Body of pancreas (tissue), 4 donors: Measurements from ENCODE around the gene CACNG5.

Experiments
- POLR2A ChIP-seq, 3 donors: fragments of 450-650 bp; IDR thresholded peaks; one replicate each; pipeline ENCODE4 v1.6.1; 2016; ENCODE audit warnings: antibody characterized with exemption in 3 of 3, mild to moderate bottlenecking in 2 of 3
- TF ChIP-seq, protein P1 (sequence below), 7 experiments: fragments of 450-650 bp in 4 of 7; fragments of 200-600 bp in 3 of 7; sonication (generic) in 3 of 7; IDR thresholded peaks; one replicate each; pipeline ENCODE4 v1.5.1; 2016 to 2019; ENCODE audit warnings: antibody characterized with exemption in 7 of 7

DNA sequence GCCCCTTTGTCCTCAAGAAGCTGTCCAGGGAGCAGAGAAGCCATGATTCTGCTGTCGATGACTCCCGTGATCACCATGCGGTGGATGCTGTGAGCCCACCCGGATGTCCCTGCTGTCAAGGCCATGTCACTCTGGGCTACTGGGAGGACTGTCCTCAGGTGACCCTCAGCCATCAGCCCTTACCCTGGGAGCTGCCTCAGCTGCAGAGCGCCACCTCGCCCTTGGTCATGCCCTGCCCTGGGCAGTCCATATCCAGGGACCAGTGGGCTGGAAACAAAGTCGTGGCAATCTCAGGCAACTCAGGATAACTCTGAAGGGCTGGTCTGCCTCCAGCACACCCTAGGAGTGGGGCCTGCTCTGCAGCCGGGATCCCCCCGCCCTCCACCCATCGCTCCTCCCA, 63.6 kb downstream of the CACNG5 start:
- TF ChIP-seq, protein P1, sequence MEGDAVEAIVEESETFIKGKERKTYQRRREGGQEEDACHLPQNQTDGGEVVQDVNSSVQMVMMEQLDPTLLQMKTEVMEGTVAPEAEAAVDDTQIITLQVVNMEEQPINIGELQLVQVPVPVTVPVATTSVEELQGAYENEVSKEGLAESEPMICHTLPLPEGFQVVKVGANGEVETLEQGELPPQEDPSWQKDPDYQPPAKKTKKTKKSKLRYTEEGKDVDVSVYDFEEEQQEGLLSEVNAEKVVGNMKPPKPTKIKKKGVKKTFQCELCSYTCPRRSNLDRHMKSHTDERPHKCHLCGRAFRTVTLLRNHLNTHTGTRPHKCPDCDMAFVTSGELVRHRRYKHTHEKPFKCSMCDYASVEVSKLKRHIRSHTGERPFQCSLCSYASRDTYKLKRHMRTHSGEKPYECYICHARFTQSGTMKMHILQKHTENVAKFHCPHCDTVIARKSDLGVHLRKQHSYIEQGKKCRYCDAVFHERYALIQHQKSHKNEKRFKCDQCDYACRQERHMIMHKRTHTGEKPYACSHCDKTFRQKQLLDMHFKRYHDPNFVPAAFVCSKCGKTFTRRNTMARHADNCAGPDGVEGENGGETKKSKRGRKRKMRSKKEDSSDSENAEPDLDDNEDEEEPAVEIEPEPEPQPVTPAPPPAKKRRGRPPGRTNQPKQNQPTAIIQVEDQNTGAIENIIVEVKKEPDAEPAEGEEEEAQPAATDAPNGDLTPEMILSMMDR (IDR thresholded peaks at IDR 0.05) = no peak
- TF ChIP-seq POLR2A (IDR thresholded peaks at IDR 0.05) = no peak
